ENCODE measurements around the gene SMIM20.

- no peak for TF ChIP-seq CTCF (conservative IDR thresholded peaks at IDR 0.05; ENCODE audit: low read depth, low read length)
- TF ChIP-seq EZH2phosphoT487 (IDR thresholded peaks at IDR 0.05; ENCODE audit: borderline replicate concordance, low read length) = no peak
Observed at GRCh38 chr4:25930731-25931354, 16.8 kb downstream of the SMIM20 start.
